Activated B cell treated with CpG ODN at 0.5 μM for 24 hours (primary cell): ENCODE measurements around the gene SYT6. TPM values are rescaled to one million over a fixed set of nuclear protein-coding genes. Genes with fewer than 3 reads are reported as not detected.
"Not testable (repeated sequence)": the region's sequence is repeated elsewhere in the genome, so short reads cannot be mapped to it uniquely, and the experiment has no call there.

Experiments used
- ATAC-seq: fragments of 200-7000 bp; cut with Tn5 transposase; one replicate; pipeline ENCODE4 v1.10.0; 2021; ENCODE audit warnings: low read depth, mild to moderate bottlenecking, moderate library complexity
- CTCF ChIA-PET: fragments of 350-600 bp; sonication (Branson Sonifier 250); formaldehyde crosslinking; loops from one replicate; lab custom pipeline; 2021; ENCODE audit warnings: antibody characterized with exemption; lab: Charles Lee
- POLR2A ChIA-PET: fragments of 350-600 bp; sonication (Branson Sonifier 250); formaldehyde crosslinking; loops from one replicate; lab custom pipeline; 2021; ENCODE audit warnings: antibody characterized with exemption; lab: Charles Lee
- DNase-seq: peaks from one replicate; pipeline ENCODE4 v3.0.0; 2022
- H3K27ac Mint-ChIP-seq: one replicate; pipeline ENCODE4 v1.8.0; 2020; ENCODE audit warnings: mixed read lengths
- H3K27me3 Mint-ChIP-seq: one replicate; pipeline ENCODE4 v1.8.0; 2021; ENCODE audit warnings: mixed read lengths
- H3K36me3 Mint-ChIP-seq: one replicate; pipeline ENCODE4 v1.8.0; 2021; ENCODE audit warnings: low read depth, mixed read lengths
- H3K4me1 Mint-ChIP-seq: one replicate; pipeline ENCODE4 v1.8.0; 2021; ENCODE audit warnings: mixed read lengths
- H3K4me3 Mint-ChIP-seq: one replicate; pipeline ENCODE4 v1.8.0; 2020; ENCODE audit warnings: mild to moderate bottlenecking, mixed read lengths
- H3K9me3 Mint-ChIP-seq: one replicate; pipeline ENCODE4 v1.8.0; 2020; ENCODE audit warnings: mixed read lengths
- intact Hi-C: fragments of 100-400 bp; cut with micrococcal nuclease; formaldehyde crosslinking; loops from one replicate; pipeline ENCODE4 v1.15.1; 2024
- total RNA-seq: library from RNA; stranded (reverse); gene quantifications from 2 replicates; pipeline ENCODE4 v1.2.3, GENCODE V29; 2022
- TF ChIP-seq, protein P1 (sequence below): fragments of 200-600 bp; IDR thresholded peaks from one replicate; pipeline ENCODE4 v1.8.0; 2022; ENCODE audit warnings: antibody characterized with exemption, mild to moderate bottlenecking

Gene SYT6
- total RNA-seq, 1 donor from 2014 or later = not detected

DNA sequence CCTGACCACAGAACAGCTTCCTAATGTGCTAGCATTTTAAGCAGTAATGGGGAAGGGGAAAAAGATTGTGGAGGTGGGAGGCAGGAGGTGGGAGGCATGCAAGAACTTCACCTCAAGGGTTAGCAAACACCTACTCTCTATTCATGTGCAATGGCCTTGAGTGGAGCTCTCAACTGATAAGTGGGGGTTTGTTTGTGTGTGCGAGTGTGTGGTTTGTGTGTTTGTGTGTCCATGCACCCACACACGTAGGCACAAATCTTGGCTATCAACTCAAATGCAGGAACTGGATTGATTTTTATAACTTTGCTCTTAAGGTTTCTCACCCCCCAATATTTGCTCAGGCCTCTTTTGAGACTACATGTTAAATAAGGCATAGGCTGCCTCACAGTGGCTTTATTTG is 78.6 kb downstream of the SYT6 start:
- ATAC-seq = no peak
- peaks cover 12% of the 10 kb centered on the region for H3K27me3 Mint-ChIP-seq
- no peak overlapping the region for H3K4me3 Mint-ChIP-seq
- ChIA-PET CTCF (no interaction called here), POLR2A (no interaction called here)
- TF ChIP-seq, protein P1, sequence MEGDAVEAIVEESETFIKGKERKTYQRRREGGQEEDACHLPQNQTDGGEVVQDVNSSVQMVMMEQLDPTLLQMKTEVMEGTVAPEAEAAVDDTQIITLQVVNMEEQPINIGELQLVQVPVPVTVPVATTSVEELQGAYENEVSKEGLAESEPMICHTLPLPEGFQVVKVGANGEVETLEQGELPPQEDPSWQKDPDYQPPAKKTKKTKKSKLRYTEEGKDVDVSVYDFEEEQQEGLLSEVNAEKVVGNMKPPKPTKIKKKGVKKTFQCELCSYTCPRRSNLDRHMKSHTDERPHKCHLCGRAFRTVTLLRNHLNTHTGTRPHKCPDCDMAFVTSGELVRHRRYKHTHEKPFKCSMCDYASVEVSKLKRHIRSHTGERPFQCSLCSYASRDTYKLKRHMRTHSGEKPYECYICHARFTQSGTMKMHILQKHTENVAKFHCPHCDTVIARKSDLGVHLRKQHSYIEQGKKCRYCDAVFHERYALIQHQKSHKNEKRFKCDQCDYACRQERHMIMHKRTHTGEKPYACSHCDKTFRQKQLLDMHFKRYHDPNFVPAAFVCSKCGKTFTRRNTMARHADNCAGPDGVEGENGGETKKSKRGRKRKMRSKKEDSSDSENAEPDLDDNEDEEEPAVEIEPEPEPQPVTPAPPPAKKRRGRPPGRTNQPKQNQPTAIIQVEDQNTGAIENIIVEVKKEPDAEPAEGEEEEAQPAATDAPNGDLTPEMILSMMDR = no peak
- H3K36me3 Mint-ChIP-seq = no peaks in the 10 kb centered on the region
- no peak for DNase-seq
- H3K9me3 Mint-ChIP-seq = peaks cover 13% of the 10 kb centered on the region
- no peak overlapping the region for H3K27ac Mint-ChIP-seq
- intact Hi-C loops = no loop called here
- no peaks in the 10 kb centered on the region for H3K4me1 Mint-ChIP-seq

GRCh38 chr1:114072246-114072645 is 81.4 kb downstream of the SYT6 start:
- CTCF ChIA-PET = no interaction called here
- Mint-ChIP-seq H3K4me1 (no peaks in the 10 kb centered on the region), H3K27me3 (peaks cover 4% of the 10 kb centered on the region), H3K4me3 (no peak overlapping the region), H3K27ac (no peak overlapping the region), H3K9me3 (peaks cover 13% of the 10 kb centered on the region), H3K36me3 (no peaks in the 10 kb centered on the region)
- intact Hi-C loops = no loop called here
- TF ChIP-seq, protein P1 = no peak
- no peak for DNase-seq
- no peak for ATAC-seq
- POLR2A ChIA-PET = no interaction called here

DNA sequence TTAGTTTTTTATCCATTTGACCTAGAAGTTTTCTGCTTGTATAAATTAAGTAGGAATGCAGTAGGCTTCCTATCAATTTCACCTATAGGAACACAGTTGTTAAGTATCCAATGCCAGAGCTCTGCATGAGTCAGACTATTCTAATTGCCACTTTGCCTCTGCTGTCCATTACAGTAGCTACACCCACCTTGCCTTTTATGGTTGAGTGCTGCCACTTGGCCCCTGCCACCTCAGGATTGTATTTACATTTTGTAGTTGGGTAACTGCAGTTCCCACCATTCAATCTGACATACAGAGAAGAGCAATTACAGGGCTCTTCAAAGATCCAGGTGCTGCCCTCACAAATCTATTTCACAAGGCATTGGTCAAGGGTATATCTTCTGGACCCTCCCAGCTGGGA is 83.9 kb downstream of the SYT6 start:
- H3K4me3 Mint-ChIP-seq, H3K4me1 Mint-ChIP-seq, CTCF ChIA-PET, H3K27ac Mint-ChIP-seq, ATAC-seq, DNase-seq, H3K27me3 Mint-ChIP-seq, H3K36me3 Mint-ChIP-seq, intact Hi-C loops, POLR2A ChIA-PET: not testable (repeated sequence)
- H3K9me3 Mint-ChIP-seq = peaks cover 13% of the 10 kb centered on the region

- ATAC-seq, H3K4me3 Mint-ChIP-seq, DNase-seq, H3K4me1 Mint-ChIP-seq, POLR2A ChIA-PET, H3K36me3 Mint-ChIP-seq, H3K27ac Mint-ChIP-seq, CTCF ChIA-PET, H3K27me3 Mint-ChIP-seq, intact Hi-C loops: not testable (repeated sequence)
- H3K9me3 Mint-ChIP-seq = peaks cover 13% of the 10 kb centered on the region
Measured at GRCh38 chr1:114068684-114069083, 85.0 kb downstream of the SYT6 start.

- H3K4me1 Mint-ChIP-seq, ATAC-seq, intact Hi-C loops, DNase-seq, H3K36me3 Mint-ChIP-seq, H3K4me3 Mint-ChIP-seq, H3K27ac Mint-ChIP-seq, H3K9me3 Mint-ChIP-seq, POLR2A ChIA-PET, CTCF ChIA-PET, H3K27me3 Mint-ChIP-seq: not testable (repeated sequence)
Measured at GRCh38 chr1:114065671-114066070, 88.0 kb downstream of the SYT6 start.

DNA sequence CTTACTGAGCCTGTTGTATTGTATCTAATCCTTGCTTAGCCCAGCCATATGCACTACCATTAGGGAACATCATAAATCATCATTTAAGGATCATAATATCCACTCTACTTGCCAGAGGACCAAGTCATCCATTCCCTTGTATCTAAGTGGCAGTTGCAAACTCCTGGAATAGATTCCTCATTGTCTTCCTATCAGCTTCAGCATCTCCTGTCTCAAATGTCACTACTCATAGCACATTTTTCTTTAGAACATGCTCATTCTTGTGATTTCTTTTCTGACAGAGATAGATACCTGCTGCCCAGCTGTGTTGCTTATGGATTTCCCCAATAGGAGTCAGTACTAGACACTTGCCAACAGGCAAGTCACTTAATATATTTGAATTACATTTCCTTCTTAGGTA is 90.1 kb downstream of the SYT6 start:
- no peak for DNase-seq
- no peak for ATAC-seq
- POLR2A ChIA-PET = no interaction called here
- no peaks in the 10 kb centered on the region for H3K9me3 Mint-ChIP-seq
- TF ChIP-seq, protein P1 = no peak
- H3K4me3 Mint-ChIP-seq = no peak overlapping the region
- H3K27me3 Mint-ChIP-seq = no peaks in the 10 kb centered on the region
- H3K4me1 Mint-ChIP-seq = no peaks in the 10 kb centered on the region
- CTCF ChIA-PET = no interaction called here
- no peaks in the 10 kb centered on the region for H3K36me3 Mint-ChIP-seq
- intact Hi-C loops = no loop called here
- no peak overlapping the region for H3K27ac Mint-ChIP-seq

GRCh38 chr1:114062477-114063099 is 91.1 kb downstream of the SYT6 start:
- no peaks in the 10 kb centered on the region for H3K4me1 Mint-ChIP-seq
- H3K9me3 Mint-ChIP-seq = no peaks in the 10 kb centered on the region
- TF ChIP-seq, protein P1 = no peak
- ChIA-PET CTCF (no interaction called here), POLR2A (no interaction called here)
- ATAC-seq (no peak), DNase-seq (no peak)
- H3K4me3 Mint-ChIP-seq = no peak overlapping the region
- no peaks in the 10 kb centered on the region for H3K27me3 Mint-ChIP-seq
- no peak overlapping the region for H3K27ac Mint-ChIP-seq
- intact Hi-C loops = no loop called here
- H3K36me3 Mint-ChIP-seq = no peaks in the 10 kb centered on the region
